Fibroblast of villous mesenchyme (primary cell): ENCODE results near the gene LGR6. TPM values are rescaled to one million over a fixed set of nuclear protein-coding genes. Genes with fewer than 3 reads are reported as not detected.

Experiments used
- DNase-seq: peaks from one replicate; pipeline ENCODE4 v3.0.0-alpha.2; 2010; ENCODE audit warnings: low read depth
- H3K4me3 ChIP-seq: 2 replicates; pipeline ENCODE4 v1.5.1; 2011; ENCODE audit warnings: low read depth, mild to moderate bottlenecking, low read length
- CTCF ChIP-seq: IDR thresholded peaks from 2 replicates; pipeline ENCODE4 v1.5.1; 2012; ENCODE audit warnings: low read depth, mild to moderate bottlenecking, low read length; ENCODE audit not compliant: insufficient read depth
- total RNA-seq: library from RNA; depleted of rRNA; stranded (reverse); fragments of >200 nt; gene quantifications from 2 replicates; pipeline ENCODE4 v1.2.3, GENCODE V29; 2012

Gene LGR6
- total RNA-seq, 1 donor, result not detected

DNA sequence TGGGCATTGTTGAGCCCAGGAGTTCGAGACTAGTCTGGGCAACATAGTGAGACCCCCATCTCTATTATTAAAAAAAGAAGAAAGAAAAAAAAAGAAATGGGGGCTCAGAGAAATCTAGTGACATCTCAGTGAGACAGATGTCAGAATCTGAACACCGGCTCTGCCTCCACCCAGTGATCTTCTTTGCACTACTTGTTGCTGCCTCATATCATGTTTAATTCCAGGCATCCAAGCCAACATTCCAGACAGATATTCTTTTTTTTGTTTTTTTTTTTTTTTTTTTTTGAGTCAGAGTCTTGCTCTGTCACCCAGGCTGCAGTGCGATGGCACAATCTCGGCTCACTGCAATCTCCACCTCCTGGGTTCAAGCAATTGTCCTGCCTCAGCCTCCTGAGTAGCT is 44.0 kb upstream of the LGR6 start:
- TF ChIP-seq CTCF, result no peak
- H3K4me3 ChIP-seq, result no peak overlapping the region
- DNase-seq, result no peak

- DNase-seq, result no peak
- no peak for TF ChIP-seq CTCF
- no peak overlapping the region for H3K4me3 ChIP-seq
Observed at GRCh38 chr1:202150187-202150586, 43.4 kb upstream of the LGR6 start.

GRCh38 chr1:202150602-202151001 is 43.0 kb upstream of the LGR6 start:
- no peak overlapping the region for H3K4me3 ChIP-seq
- no peak for TF ChIP-seq CTCF
- no peak for DNase-seq

GRCh38 chr1:202151045-202151444 is 42.6 kb upstream of the LGR6 start:
- no peak for DNase-seq
- no peak for TF ChIP-seq CTCF
- H3K4me3 ChIP-seq, result no peak overlapping the region

- no peak for TF ChIP-seq CTCF
- no peak for DNase-seq
- H3K4me3 ChIP-seq, result no peak overlapping the region
Observed at GRCh38 chr1:202152399-202152798, 41.2 kb upstream of the LGR6 start.

DNA sequence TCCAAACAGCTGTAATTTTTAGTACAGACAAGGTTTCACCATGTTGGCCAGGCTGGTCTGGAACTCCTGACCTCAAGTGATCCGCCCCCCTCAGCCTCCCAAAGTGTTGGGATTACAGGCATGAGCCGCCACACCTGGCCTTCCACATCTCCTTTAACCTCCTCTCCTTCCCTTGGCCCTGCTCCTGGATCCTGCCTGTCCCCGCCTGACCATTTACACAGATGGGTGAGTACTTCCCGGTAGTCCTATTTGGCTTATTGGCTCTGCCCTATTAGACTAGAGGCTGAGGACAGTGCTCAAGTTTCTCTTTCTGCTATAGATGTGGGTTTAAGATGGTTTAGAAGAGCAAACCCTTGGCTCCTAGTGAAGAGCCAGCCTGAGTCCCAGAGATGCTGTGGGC is 40.3 kb upstream of the LGR6 start:
- no peak overlapping the region for H3K4me3 ChIP-seq
- no peak for TF ChIP-seq CTCF
- DNase-seq, result no peak

DNA sequence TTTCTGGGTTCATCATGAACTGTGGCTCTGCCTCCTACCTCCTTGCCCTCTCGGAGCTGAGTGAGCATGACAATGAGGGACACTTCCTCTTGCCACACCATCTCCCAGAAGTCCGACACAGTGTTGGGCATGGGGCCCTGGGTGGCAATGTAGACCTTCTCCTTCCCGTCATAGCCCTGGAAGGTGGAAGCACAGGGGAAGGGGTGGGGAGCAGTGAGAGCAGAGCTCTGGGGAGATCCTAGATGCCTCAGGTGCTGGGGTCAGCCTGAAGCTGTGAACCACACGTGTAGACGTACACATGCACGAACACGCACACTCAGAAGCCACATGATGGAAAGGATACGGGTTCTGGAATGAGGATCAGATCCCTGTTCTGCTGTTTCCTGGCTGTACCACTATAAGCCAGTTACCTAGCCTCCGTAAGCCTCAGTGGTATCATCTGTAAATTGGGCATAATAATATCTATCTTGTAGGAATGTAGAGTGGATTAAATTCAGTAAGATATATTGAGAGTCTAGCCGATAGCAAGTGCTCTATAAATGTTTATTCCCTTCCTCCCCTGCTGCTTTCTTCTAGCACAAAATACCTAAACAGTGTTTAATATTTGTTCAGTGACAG is 39.3 kb upstream of the LGR6 start:
- no peak for DNase-seq
- TF ChIP-seq CTCF, result no peak
- H3K4me3 ChIP-seq, result no peak overlapping the region
